Neural crest cell (in vitro differentiated cells): Measurements from ENCODE around the gene RUSC2. TPM values are rescaled to one million over a fixed set of nuclear protein-coding genes. Genes with fewer than 3 reads are reported as not detected.

Experiments
- DNase-seq: peaks from one replicate; pipeline ENCODE4 v3.0.0; 2021; ENCODE audit warnings: low read depth, mixed read lengths, low spot score
- H3K27ac Mint-ChIP-seq: one replicate; pipeline ENCODE4 v1.8.0; 2021; ENCODE audit warnings: mild to moderate bottlenecking, mixed read lengths; ENCODE audit not compliant: unreplicated experiment
- H3K27me3 Mint-ChIP-seq: 2 replicates; pipeline ENCODE4 v1.8.0; 2021; ENCODE audit warnings: low read depth, mild to moderate bottlenecking, mixed read lengths
- H3K36me3 Mint-ChIP-seq: 2 replicates; pipeline ENCODE4 v1.8.0; 2021; ENCODE audit warnings: low read depth, mild to moderate bottlenecking, mixed read lengths
- H3K4me1 Mint-ChIP-seq: 2 replicates; pipeline ENCODE4 v1.8.0; 2021; ENCODE audit warnings: mixed read lengths
- H3K4me3 Mint-ChIP-seq: one replicate; pipeline ENCODE4 v1.8.0; 2021; ENCODE audit warnings: mild to moderate bottlenecking, mixed read lengths
- H3K9me3 Mint-ChIP-seq: 2 replicates; pipeline ENCODE4 v1.8.0; 2021; ENCODE audit warnings: mixed read lengths
- total RNA-seq: library from RNA; stranded (reverse); gene quantifications from 2 replicates; pipeline ENCODE4 v1.2.1, GENCODE V29; 2021
- TF ChIP-seq, protein P1 (sequence below): fragments of 200-600 bp; sonication (generic); conservative IDR thresholded peaks from 2 replicates; pipeline ENCODE4 v1.5.0; 2021; ENCODE audit warnings: antibody characterized with exemption, mild to moderate bottlenecking

RUSC2 gene
- total RNA-seq, 1 donor from 2014 or later, result 20.1 TPM

GRCh38 chr9:35506359-35506758, 16.4 kb downstream of the RUSC2 start:
- H3K4me1 Mint-ChIP-seq, result no peaks in the 10 kb centered on the region
- H3K36me3 Mint-ChIP-seq, result peaks cover 3% of the 10 kb centered on the region
- TF ChIP-seq, protein P1, sequence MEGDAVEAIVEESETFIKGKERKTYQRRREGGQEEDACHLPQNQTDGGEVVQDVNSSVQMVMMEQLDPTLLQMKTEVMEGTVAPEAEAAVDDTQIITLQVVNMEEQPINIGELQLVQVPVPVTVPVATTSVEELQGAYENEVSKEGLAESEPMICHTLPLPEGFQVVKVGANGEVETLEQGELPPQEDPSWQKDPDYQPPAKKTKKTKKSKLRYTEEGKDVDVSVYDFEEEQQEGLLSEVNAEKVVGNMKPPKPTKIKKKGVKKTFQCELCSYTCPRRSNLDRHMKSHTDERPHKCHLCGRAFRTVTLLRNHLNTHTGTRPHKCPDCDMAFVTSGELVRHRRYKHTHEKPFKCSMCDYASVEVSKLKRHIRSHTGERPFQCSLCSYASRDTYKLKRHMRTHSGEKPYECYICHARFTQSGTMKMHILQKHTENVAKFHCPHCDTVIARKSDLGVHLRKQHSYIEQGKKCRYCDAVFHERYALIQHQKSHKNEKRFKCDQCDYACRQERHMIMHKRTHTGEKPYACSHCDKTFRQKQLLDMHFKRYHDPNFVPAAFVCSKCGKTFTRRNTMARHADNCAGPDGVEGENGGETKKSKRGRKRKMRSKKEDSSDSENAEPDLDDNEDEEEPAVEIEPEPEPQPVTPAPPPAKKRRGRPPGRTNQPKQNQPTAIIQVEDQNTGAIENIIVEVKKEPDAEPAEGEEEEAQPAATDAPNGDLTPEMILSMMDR, result no peak
- H3K4me3 Mint-ChIP-seq, result no peak overlapping the region
- no peaks in the 10 kb centered on the region for H3K9me3 Mint-ChIP-seq
- no peak overlapping the region for H3K27ac Mint-ChIP-seq
- no peak for DNase-seq
- no peaks in the 10 kb centered on the region for H3K27me3 Mint-ChIP-seq

DNA sequence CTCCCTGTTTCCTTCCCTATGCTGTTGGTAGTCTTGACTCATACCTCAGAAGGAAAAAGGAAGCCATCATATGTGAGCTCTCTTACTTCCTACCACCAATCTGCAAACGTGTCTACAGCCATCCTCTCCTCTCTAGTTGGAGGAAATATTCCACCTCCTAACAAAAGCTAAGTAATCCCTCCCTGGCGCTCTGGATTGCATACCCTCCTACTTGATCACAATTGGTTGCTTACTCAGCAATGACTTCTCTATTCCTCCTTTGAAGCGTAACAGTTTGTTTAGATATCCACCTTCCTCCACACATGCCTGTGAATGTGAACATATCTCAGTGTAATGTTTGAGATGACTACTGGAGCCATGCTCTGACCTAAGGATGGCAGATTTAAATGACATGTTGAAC, 18.2 kb downstream of the RUSC2 start:
- H3K4me1 Mint-ChIP-seq, result no peaks in the 10 kb centered on the region
- DNase-seq, result no peak
- H3K36me3 Mint-ChIP-seq, result peaks cover 3% of the 10 kb centered on the region
- H3K9me3 Mint-ChIP-seq, result no peaks in the 10 kb centered on the region
- H3K27ac Mint-ChIP-seq, result no peak overlapping the region
- no peak overlapping the region for H3K4me3 Mint-ChIP-seq
- H3K27me3 Mint-ChIP-seq, result no peaks in the 10 kb centered on the region
- TF ChIP-seq, protein P1, result no peak

DNA sequence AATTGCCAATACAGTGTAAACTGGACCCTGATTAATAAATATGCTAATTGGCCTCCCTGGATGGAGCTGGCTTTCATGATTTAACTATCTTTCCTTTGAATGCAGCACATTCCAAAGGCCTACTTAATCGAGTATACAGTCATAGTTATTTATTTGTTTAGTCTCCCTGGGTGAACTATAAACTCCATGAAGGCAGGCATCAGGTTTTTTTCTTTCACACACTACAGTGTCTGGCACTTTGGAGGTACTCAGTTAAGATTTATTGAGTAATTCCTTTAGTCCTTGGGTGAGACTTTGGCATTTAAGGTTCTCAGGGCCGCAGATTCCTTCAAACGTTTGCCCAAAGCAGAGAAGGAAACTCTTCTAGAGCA, 20.5 kb downstream of the RUSC2 start:
- no peak overlapping the region for H3K4me3 Mint-ChIP-seq
- no peaks in the 10 kb centered on the region for H3K9me3 Mint-ChIP-seq
- no peak overlapping the region for H3K27ac Mint-ChIP-seq
- H3K27me3 Mint-ChIP-seq, result no peaks in the 10 kb centered on the region
- no peak for DNase-seq
- H3K4me1 Mint-ChIP-seq, result no peaks in the 10 kb centered on the region
- no peaks in the 10 kb centered on the region for H3K36me3 Mint-ChIP-seq
- TF ChIP-seq, protein P1, result no peak

GRCh38 chr9:35510754-35511428, 21.0 kb downstream of the RUSC2 start:
- TF ChIP-seq, protein P1, result no peak
- no peaks in the 10 kb centered on the region for H3K4me1 Mint-ChIP-seq
- H3K9me3 Mint-ChIP-seq, result no peaks in the 10 kb centered on the region
- no peak for DNase-seq
- no peaks in the 10 kb centered on the region for H3K36me3 Mint-ChIP-seq
- no peaks in the 10 kb centered on the region for H3K27me3 Mint-ChIP-seq
- H3K27ac Mint-ChIP-seq, result no peak overlapping the region
- no peak overlapping the region for H3K4me3 Mint-ChIP-seq

DNA sequence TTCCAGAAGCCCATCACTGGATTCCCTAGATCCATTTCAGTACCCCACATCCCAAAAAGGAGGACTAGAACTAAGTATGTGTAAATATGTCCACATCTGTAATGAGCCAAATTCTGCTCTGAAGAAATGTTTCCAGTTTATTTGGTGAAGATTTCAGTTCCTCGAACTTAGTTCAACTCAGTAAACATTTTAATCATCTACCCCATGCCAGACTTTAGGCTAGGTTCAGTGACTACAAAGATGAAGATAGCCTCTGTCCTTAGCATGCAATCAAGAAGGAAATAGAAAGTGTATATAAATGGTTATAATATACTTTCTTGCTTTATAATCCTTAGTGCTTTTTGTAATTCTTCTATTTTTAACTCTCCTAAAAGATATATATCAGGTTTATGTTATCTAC, 21.5 kb downstream of the RUSC2 start:
- TF ChIP-seq, protein P1, result no peak
- DNase-seq, result no peak
- Mint-ChIP-seq H3K4me1 (peaks cover 5% of the 10 kb centered on the region), H3K27me3 (no peaks in the 10 kb centered on the region), H3K9me3 (no peaks in the 10 kb centered on the region), H3K4me3 (no peak overlapping the region), H3K27ac (no peak overlapping the region), H3K36me3 (no peaks in the 10 kb centered on the region)
